T-helper 1 cell treated with Interleukin-12 subunit alpha and Interleukin-12 subunit beta and Interleukin-4 antibody, amounts not matched to agents 30 ng/mL and 1 ng/mL, for 36 hours (primary cell): Measurements from ENCODE around the gene IL5. TPM values are rescaled to one million over a fixed set of nuclear protein-coding genes. Genes with fewer than 3 reads are reported as not detected.
"Not testable (repeated sequence)": the region's sequence is repeated elsewhere in the genome, so short reads cannot be mapped to it uniquely, and the experiment has no call there.

Experiments
- intact Hi-C: fragments of 100-400 bp; cut with micrococcal nuclease; formaldehyde crosslinking; loops from one replicate; pipeline ENCODE4 v1.15.1; 2024
- total RNA-seq: library from RNA; stranded (reverse); gene quantifications from 2 replicates; pipeline ENCODE4 v1.2.3, GENCODE V29; 2022

Gene IL5
- total RNA-seq, result 0.34 and 0.39 TPM in 2 replicates

- intact Hi-C loops, result no loop called here
Observed at GRCh38 chr5:132543472-132544201, at the start of gene IL5. IL5 (minus strand) TSS chr5:132543522; CDS start chr5:132543478, 44 bp downstream.

DNA sequence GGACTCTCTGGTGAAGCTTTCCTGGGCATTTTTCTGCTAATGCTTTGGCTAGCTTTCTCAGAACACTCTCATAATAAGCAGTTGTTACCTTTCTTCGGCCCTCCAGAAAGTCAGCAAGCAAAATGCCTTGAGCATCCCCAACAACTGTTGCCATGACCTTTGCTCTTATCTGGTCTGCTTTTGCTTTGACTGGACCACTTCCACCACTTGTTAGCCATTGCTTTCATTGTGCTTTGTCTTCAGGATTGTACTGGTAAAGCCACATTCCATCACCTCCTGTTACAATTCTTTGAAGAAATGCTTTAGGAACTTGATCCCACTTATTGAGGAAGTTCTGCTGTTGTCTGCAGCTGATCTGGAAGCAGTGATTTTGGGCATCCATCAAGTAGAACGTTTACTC lies 49.2 kb upstream of the IL5 start:
- intact Hi-C loops, result loop anchor here (5.0 kb wide), 1 partner anchor 65 kb away; no protein-coding TSS in a partner anchor

DNA sequence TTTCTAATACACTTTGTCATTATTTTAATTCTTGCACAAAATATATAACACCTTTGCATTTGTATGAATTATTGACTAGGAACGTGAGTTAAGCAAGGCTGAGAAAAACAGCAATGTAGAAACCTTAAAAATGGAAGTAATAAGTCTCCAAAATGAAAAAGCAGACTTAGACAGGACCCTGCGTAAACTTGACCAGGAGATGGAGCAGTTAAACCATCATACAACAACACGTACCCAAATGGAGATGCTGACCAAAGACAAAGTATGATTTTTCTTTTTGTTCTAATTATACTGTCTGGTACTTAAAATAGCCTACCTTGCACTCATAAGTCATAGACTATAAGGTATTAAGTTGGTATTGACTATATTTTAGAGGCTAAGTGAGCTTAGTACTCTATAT lies 47.8 kb upstream of the IL5 start:
- intact Hi-C loops, result loop anchor here (1.0 to 5.0 kb wide), 5 partner anchors 64 to 292 kb away; no protein-coding TSS in a partner anchor

DNA sequence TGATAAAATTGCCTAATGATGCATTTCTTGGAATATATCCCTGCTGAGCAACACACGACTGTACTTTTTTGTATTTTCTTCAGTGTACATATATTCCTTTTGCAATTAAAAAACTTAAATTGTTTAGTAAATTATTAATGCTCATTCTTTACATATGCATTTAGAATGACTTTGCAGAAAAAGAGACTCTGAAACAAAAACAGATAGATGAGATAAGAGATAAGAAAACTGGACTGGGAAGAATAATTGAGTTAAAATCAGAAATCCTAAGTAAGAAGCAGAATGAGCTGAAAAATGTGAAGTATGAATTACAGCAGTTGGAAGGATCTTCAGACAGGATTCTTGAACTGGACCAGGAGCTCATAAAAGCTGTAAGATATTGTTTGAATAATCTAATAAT lies 46.1 kb upstream of the IL5 start:
- intact Hi-C loops, result no loop called here

GRCh38 chr5:132586063-132586462 lies 42.7 kb upstream of the IL5 start:
- intact Hi-C loops, result no loop called here

- intact Hi-C loops, result not testable (repeated sequence)
Observed at GRCh38 chr5:132584560-132584959, 41.2 kb upstream of the IL5 start.

DNA sequence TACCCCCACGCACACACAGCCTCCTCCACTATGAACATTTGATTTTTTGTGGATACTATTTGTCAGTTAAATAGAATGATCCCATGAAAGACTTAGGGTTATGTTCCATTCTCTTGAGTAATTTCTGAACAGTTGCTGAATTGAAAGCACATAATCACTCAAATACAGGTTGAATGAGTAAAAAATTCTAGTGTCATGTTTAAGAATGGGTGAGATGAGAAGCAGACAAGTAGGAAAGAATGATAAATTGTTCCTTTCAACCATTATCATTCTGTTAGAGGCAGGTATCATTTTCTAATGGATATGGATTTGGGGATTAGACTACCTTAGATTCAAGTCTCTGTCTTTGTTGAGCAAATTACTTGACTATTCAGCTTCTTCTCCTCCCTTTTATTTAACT lies 32.8 kb upstream of the IL5 start:
- intact Hi-C loops, result no loop called here

GRCh38 chr5:132566657-132567056 lies 23.3 kb upstream of the IL5 start:
- intact Hi-C loops, result no loop called here

- intact Hi-C loops, result not testable (repeated sequence)
Observed at GRCh38 chr5:132564555-132564954, 21.2 kb upstream of the IL5 start.

DNA sequence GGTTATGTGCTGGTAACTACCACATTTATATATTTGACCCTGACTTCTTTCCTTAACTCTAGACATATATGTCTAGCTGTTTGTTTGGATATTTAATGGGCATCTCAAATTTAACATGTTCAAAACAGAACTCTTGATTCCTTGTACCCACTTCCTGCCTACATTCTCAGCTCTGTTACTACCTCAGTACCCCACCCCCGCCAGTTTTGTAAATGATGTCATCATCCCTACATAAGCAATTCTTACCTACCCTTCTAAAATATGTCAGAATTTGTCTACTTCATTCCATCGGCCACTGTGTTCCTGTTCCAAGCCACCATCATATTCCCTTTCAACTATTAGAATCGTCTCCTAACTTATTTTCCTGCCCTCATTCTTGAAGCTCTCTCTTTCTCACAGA lies 18.3 kb upstream of the IL5 start:
- intact Hi-C loops, result no loop called here

GRCh38 chr5:132559383-132560060 lies 16.2 kb upstream of the IL5 start:
- intact Hi-C loops, result loop anchor here (5.0 kb wide), 2 partner anchors 403 to 922 kb away; partner anchors contain the start of genes AFF4 and RAPGEF6

DNA sequence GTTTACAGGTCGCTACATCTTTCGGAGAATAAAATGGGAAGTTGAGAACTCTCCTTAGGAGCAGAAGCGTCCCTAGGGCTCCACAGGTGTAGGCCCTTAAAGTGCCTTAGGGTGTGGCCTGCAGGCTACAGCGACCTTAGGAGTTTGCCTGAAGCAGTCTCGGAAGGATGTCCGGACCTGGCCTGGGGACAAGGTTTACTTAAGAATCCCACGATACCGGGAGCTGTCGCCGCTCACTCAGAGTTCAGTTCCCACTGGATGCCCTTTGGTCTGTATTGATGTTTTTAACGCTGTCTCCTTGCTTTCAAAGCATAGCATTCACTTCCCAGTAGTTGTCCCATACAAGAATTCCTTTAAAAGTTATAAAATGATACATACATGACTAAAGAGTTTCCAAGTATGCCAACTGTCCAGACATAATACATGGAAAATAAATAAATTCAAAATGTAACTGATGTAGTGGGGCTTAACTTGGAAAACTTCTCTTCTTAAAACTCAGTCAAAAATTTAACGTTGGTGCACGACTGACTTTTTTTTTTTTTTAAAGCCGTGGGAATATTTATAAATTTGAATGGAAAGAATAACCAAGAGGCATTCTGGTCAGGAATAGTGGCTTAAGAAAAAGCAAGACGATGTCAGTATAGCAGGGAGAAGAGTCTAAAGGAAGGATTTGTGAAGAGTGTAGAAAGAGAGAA lies 14.3 kb upstream of the IL5 start:
- intact Hi-C loops, result loop anchor here (1.0 to 5.0 kb wide), 6 partner anchors 31 to 920 kb away; partner anchors contain the start of genes AFF4, FNIP1 and RAPGEF6

DNA sequence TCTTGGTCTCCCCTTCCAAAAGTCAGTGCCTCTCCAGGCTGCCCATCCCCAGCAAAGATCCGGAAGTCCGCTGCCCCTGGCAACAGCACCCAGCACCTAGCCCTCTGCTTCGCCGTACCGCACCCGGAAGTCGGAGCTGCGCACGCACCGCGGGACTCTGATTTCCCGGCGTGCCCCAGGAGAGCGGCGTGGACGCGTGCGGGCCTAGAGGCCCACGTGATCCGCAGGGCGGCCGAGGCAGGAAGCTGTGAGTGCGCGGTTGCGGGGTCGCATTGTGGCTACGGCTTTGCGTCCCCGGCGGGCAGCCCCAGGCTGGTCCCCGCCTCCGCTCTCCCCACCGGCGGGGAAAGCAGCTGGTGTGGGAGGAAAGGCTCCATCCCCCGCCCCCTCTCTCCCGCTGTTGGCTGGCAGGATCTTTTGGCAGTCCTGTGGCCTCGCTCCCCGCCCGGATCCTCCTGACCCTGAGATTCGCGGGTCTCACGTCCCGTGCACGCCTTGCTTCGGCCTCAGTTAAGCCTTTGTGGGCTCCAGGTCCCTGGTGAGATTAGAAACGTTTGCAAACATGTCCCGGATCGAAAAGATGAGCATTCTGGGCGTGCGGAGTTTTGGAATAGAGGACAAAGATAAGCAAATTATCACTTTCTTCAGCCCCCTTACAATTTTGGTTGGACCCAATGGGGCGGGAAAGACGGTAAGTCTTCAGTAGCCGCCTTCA lies 13.6 kb upstream of the IL5 start, which contains the start of gene RAD50:
RAD50 (plus strand) TSS at position 215 of the 715 bp plus-strand sequence; CDS start at position 563, 348 bp downstream.
- intact Hi-C loops, result loop anchor here (1.0 to 5.0 kb wide), 8 partner anchors 31 to 920 kb away; partner anchors contain the start of genes AFF4, FNIP1, KIF3A and RAPGEF6

- intact Hi-C loops, result loop anchor here (1.0 to 5.0 kb wide), 6 partner anchors 59 to 919 kb away; partner anchors contain the start of genes AFF4, FNIP1, KIF3A and RAPGEF6
Observed at GRCh38 chr5:132556153-132556762, 12.9 kb upstream of the IL5 start.

DNA sequence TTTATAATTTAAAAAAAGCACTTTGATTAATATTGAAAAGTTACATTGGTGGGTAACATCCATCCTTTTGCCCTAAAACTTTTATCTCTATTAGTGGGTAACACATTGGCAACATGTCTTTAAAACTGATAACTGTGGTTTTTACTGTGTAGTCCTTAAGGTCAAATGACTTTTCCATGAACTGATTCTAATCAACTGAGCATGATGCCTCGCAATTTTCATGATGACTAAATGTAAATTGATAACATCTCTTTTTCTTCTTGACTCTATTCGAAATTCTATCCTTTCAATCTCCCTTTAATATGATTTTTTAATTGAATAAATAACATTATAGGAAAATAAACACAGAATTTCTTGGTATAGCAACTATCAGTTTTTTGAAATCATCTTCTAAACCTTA lies 6.3 kb upstream of the IL5 start:
- intact Hi-C loops, result no loop called here

DNA sequence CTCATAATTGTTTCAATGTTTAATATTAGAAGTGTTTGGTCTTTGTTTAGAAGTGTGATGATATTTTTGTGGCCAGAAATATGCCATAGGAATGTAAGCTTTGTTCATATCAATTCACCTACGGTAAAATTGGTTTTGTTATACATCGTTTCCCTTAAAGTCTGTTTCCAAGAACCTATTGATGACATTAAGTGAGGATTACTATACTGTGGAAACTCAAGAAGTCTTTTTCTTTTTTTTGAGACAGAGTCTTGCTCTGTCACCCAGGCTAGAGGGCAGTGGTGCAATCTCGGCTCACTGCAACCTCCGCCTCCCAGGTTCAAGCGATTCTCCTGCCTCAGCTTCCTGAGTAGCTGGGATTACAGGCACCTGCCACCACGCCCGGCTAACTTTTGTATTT lies 5.5 kb upstream of the IL5 start:
- intact Hi-C loops, result not testable (repeated sequence)

GRCh38 chr5:132547269-132547668 lies 3.9 kb upstream of the IL5 start:
- intact Hi-C loops, result no loop called here

DNA sequence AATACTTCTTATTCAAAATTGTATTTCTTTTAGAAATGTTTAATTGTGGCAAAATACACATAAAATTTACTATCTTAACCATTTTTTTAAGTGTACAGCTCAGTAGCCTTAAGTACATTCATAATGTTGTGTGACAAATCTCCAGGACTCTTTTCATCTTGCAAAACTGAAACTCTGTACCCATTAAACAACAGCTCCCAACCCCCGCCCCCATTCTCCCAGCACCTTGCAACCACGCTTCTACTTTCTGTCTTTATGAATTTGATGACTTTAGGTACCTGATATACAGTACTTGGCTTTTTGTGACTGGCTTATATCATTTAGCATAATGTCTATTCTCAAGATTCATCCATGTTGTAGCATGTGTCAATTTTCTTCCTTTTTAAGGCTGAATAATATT lies 2.8 kb upstream of the IL5 start:
- intact Hi-C loops, result no loop called here

GRCh38 chr5:132540764-132541163 lies 2.6 kb downstream of the IL5 start:
- intact Hi-C loops, result no loop called here

DNA sequence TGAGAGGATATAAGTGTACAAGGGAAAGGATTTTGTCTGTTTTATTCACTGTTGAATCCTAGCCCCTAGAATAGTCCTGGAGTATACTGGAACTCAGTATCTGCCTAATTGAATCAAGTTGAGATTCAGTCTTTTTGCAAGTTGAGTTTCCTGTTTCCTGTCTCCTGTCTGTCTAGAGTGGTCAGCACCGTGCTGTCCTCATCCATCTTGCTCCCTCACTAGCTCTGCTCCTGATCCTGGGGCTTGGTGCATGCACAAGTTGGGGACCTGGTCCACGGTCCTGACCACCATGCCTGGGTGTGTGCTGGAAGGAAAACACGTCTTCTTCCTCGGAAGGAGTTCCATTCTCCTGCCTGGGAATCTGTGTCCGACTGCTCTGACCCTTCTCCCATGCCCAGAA lies 3.2 kb downstream of the IL5 start:
- intact Hi-C loops, result no loop called here

GRCh38 chr5:132539716-132540115 lies 3.6 kb downstream of the IL5 start:
- intact Hi-C loops, result no loop called here
